ENCODE measurements around the gene FBXL19. TPM values are rescaled to one million over a fixed set of nuclear protein-coding genes. Genes with fewer than 3 reads are reported as not detected.

Gene FBXL19
- total and polyA plus RNA-seq, 9 of the 15 experiments (the other 6 are each of a cell fraction or from before 2014, with no cell fraction given) = 0.13 to 48.0 (median 13.5) TPM; not detected in 1

GRCh38 chr16:30893744-30894539 lies 29.4 kb upstream of the FBXL19 start, which contains the start of gene BCL7C (continued):
- TF ChIP-seq ZNF507 (tag; conservative IDR thresholded peaks at IDR 0.05) = no peak
- peak; percentile 62; the same call in 1 of the 2 replicates for TF ChIP-seq CREB3L1 (IDR thresholded peaks at IDR 0.05; ENCODE audit: borderline replicate concordance, low read depth)
- TF ChIP-seq ZNF551 (CRISPR knock-in tag; IDR thresholded peaks at IDR 0.05) = no peak
- TF ChIP-seq UBTF (IDR thresholded peaks at IDR 0.05; ENCODE audit: borderline replicate concordance in 1 of 2, low read depth in 2 of 2, low read length in 2 of 2) = peak; percentile 30 to 64; a peak in 1 of 4 replicates
- TF ChIP-seq, protein P1, sequence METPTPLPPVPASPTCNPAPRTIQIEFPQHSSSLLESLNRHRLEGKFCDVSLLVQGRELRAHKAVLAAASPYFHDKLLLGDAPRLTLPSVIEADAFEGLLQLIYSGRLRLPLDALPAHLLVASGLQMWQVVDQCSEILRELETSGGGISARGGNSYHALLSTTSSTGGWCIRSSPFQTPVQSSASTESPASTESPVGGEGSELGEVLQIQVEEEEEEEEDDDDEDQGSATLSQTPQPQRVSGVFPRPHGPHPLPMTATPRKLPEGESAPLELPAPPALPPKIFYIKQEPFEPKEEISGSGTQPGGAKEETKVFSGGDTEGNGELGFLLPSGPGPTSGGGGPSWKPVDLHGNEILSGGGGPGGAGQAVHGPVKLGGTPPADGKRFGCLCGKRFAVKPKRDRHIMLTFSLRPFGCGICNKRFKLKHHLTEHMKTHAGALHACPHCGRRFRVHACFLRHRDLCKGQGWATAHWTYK (CRISPR knock-in tag; IDR thresholded peaks at IDR 0.05) = peak; percentile 88
- TF ChIP-seq ZNF274 (IDR thresholded peaks at IDR 0.05; ENCODE audit: borderline replicate concordance, low read depth, low read length) = no peak
- TF ChIP-seq HLTF (IDR thresholded peaks at IDR 0.05) = no peak
- no peak for TF ChIP-seq TRIM24 (IDR thresholded peaks at IDR 0.05)
- no peak for TF ChIP-seq RUNX1 (IDR thresholded peaks at IDR 0.05; ENCODE audit: low read depth)
- no peak for TF ChIP-seq ZNF347 (CRISPR knock-in tag; IDR thresholded peaks at IDR 0.05; ENCODE audit: low read depth)
- 0 out of 2 replicates have a peak, but pooled peaks have one; percentile 71 for TF ChIP-seq ZNF644 (tag; IDR thresholded peaks at IDR 0.05; ENCODE audit: low read depth)
- peak; percentile 98 for TF ChIP-seq LCOR (CRISPR knock-in tag; IDR thresholded peaks at IDR 0.05)
- TF ChIP-seq ZNF57 (CRISPR knock-in tag; IDR thresholded peaks at IDR 0.05) = peak; percentile 85
- no peak for TF ChIP-seq CEBPB (tag; IDR thresholded peaks at IDR 0.05)
- no peak for TF ChIP-seq E4F1 (CRISPR knock-in tag; IDR thresholded peaks at IDR 0.05; ENCODE audit: borderline replicate concordance)
- TF ChIP-seq KDM1A (IDR thresholded peaks at IDR 0.05) = no peak
- TF ChIP-seq NCOA6 (IDR thresholded peaks at IDR 0.05) = no peak
- TF ChIP-seq, protein P2, sequence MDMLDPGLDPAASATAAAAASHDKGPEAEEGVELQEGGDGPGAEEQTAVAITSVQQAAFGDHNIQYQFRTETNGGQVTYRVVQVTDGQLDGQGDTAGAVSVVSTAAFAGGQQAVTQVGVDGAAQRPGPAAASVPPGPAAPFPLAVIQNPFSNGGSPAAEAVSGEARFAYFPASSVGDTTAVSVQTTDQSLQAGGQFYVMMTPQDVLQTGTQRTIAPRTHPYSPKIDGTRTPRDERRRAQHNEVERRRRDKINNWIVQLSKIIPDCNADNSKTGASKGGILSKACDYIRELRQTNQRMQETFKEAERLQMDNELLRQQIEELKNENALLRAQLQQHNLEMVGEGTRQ (CRISPR knock-in tag; IDR thresholded peaks at IDR 0.05) = peak; percentile 84

Data from K562 (cell line).